HT1080 (cell line): ENCODE measurements around the gene CDK11B. TPM values are rescaled to one million over a fixed set of nuclear protein-coding genes. Genes with fewer than 3 reads are reported as not detected.
"Not testable (repeated sequence)": the region's sequence is repeated elsewhere in the genome, so short reads cannot be mapped to it uniquely, and the experiment has no call there.

Source experiments
- DNase-seq: peaks from one replicate; pipeline ENCODE4 v3.0.0-alpha.2; 2015; ENCODE audit warnings: low read depth
- polyA plus RNA-seq, 2 experiments: library from polyadenylated mRNA; depleted of rRNA; stranded (reverse); fragments of >200 nt; gene quantifications; 2 replicates each; pipeline ENCODE4 v1.2.3, GENCODE V29; 2015
- total RNA-seq: library from RNA; depleted of rRNA; stranded (reverse); fragments of >200 nt; shearing (Covaris generic); gene quantifications from 2 replicates; pipeline ENCODE4 v1.2.3, GENCODE V29; 2014; rRNA removed

The CDK11B gene
- 19.3 and 21.9 TPM in 2 replicates for total RNA-seq
- 12.6 and 13.4 TPM in 2 replicates for polyA plus RNA-seq (2015; cell fraction: cytosol; rRNA removed)
- 18.9 and 23.5 TPM in 2 replicates for polyA plus RNA-seq (2015; cell fraction: nucleus; rRNA removed)

DNA sequence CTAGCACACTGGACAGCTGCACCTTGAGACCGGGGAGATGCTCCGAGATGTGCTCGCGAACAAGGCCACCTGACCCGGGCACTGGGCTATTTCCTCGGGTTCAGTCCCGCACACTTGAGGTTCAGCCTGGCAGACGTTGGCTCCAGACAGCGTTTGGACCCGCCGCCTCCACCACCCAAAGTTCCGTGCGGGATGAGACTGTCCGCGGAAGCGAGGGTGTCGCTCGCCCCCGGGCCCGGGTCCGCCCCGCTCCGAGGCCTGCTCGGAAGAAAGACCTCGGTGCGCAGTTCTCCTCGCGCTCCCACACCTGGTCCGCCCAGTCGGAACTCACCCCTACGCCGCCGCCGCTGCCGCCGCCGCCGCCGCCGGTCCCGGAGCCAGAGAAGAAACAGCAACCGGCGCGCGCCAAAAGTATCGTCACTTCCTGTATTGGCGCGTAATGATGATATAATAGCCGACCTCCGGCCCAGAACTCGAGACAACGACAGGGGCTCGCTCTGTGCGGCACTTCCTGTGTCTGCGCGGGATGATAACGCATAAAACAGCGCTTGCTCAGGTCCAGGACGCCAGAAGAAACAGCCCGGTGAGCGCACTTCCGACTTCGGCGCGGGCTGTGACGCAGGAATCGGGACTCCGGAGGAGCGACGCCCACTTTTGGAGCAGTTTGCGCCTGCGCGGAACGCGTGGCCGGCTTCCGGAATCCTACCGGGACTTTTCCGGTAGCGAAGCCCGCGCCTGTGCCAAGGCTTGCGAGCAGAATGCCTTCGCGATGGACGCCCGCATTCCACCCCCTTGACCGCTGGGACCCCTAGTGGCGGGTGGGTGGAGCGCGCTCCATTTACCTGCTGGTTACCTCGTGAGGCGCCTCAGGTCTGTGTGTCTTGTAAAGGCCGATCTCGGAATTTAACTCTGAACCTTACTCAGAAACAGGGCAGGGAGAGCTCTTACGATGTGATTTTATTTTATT is at the start of gene CDK11B:
TSS of gene CDK11B (minus strand) at position 422 of the 967 bp plus-strand sequence. CDS start 1,519 bp downstream, outside the sequence.
- DNase-seq: peak; percentile 97

DNA sequence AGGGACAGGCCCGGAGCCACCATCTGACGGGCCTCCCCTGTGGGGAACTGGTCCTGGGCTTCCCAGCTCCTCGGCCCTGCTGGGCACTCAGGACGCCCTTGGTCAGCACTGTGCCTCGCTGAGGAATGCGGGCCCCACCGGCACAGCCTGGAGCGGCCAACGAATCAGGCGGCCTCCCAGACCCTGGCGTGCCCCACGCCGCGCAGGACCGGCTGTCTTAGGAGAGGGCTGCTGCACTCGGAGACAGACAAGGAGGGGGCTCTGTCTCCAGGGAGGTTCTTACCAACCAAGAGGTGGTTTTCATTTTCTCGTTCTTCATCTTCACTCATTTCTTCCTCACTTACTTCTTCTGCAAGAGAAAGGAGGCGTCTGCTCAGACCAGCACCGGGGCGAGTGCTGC is 49.1 kb upstream of the CDK11B start:
- DNase-seq: not testable (repeated sequence)

DNA sequence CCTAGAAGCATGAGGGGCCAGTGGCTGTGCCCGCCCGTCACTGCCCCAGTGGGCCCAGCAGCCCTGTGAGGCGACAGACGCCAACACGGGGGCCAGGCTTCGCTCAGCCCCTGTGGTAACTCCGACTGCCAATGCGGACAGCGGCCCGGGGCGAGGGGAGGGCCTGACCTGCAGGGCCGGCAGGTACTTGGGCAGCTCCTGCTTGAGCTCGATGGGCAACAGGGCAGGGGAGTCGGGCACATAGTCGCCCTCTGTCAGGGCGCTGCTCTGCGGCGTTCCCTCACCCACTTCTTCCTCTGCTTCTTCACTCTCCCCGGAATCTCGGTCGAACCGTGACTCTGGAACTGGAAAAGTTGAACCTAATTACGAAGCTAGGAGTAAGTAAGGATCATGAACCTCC is 48.4 kb upstream of the CDK11B start:
- DNase-seq: not testable (repeated sequence)

DNA sequence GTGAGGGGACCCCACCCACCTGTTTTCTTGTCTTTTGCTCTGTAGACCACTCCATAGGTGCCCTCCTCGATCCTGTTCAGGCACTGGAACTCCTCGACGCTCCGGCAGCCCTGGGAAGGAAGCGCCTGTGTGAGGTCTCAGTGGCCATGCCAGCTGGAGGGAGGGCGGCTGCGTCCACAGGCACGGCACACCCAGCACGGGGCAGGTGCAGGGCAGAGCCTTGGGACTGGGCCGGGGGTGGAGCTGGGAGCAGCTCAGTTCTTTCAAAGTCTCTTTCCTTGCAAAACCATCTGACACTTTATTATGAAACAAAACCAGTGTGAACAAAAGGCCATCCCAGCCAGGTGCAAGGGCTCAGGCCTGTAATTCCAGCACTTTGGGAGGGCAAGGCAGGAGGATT is 46.8 kb upstream of the CDK11B start:
- not testable (repeated sequence) for DNase-seq

DNA sequence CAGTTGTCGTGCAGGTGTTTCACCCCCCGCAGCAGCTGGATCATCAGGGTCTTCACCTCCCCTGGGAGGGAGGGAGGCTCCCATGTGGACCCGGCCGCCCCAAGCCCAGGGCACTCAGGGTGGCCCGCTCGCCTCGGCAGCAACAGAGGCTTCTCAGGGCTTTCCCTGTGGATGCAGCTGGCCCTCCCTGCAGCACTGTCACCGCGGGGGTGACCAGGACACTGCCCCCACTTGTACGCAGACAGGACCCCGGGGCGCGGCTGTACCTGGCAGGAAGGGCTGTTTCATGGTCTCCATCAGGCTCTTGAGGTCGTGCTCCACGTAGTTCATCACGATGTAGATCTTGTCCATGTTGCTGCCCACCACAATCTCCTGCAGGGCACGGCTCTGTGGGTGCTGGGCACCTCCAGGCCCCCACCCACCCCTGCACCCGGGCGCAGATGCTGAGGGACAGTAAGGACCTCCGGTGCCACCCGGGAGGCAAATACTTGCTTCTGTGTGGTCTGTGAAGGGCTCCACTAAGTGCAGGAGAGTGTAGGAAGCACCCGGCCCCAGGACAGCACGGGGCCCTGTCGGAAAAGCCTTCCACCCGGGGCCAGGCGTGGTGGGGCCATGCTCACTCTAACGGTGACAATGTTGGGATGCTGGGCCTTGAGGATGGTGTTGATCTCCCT is 45.6 kb upstream of the CDK11B start:
- DNase-seq: not testable (repeated sequence)

DNA sequence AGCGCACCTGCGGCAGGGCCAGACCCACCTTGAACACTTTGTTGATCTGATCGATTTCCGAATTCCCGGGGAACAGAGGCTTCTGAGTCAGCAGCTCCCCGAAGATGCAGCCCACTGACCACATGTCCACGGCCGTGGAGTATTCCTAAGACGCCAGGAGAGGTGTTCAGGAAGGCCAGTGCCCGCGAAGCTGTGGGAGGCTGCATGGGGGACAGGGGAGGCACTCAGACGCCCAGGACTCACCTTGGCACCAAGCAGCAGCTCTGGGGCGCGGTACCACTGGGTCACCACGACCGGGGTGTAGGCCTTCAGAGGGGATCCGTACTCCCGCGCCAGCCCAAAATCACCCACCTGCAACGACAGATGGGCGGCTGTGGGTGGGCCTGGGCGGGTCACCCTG is 45.0 kb upstream of the CDK11B start:
- DNase-seq: no peak

DNA sequence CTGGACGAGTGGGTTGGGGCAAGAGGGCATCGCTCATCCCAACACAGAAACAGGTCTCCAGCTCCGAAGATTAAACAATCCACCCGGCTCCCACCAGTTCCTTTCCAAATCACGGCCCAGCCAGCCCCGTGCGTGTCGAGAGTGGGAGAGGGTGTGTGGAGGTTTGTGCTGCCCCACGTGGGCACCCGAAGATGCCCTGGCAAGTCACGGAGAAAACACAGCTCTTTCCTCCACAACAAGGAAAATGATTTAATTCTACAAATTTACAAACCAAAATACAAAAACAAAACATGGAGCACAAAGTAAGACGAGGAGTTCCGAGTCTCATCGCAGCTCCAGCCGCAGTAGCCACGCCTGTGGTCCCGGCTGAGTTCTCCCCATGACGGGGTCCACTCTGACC is 43.7 kb upstream of the CDK11B start:
- not testable (repeated sequence) for DNase-seq

DNA sequence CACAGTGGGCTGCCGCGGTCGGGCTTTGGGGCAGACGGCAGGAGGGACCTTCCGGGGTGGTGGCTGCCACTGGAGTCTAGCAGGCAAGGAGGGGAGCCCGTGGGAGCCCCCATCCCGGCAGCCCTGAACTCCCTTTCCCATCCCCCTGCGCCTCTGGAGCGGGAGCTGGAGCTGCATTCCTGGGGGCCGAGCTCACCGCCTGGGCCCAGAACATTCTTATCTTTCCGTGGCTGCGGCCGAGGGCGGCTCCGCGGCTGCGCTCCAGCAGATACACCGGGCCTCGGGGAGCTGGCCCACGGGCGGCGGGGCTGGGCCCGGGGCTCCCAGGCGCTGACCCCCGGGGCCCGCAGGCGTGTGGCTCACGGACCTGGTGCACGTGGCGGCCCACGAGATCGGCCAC is 41.8 kb upstream of the CDK11B start:
- DNase-seq: not testable (repeated sequence)

DNA sequence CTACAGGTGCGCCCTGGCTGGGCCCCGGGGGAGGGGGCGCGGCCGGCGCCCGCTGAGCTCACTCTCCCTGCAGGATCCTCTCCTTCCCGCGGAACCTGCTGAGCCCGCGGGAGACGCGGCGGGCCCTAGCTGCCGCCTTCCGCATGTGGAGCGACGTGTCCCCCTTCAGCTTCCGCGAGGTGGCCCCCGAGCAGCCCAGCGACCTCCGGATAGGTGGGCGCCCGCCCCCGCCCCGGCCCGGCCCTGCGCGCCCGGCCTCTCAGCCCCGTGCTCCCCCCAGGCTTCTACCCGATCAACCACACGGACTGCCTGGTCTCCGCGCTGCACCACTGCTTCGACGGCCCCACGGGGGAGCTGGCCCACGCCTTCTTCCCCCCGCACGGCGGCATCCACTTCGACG is 41.3 kb upstream of the CDK11B start:
- not testable (repeated sequence) for DNase-seq

DNA sequence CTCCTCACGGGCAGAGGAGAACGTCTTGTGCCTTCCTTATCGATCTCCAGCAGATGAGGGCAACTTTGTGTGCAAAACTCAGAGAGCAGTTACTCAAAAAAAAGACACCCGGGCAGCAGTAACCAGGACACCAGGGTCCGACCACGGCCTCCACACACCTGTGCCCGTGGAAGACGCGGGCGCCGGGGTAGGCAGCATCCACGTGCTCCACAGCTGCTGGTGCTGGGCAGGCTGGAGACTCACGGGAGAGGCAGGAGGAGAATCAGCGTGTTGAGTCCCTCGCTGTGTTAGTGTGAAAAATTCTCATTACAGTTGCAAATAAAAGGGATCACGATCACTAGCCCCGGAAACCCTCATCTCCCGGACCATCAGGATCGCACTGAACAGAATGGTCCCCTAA is 40.3 kb upstream of the CDK11B start:
- not testable (repeated sequence) for DNase-seq

DNA sequence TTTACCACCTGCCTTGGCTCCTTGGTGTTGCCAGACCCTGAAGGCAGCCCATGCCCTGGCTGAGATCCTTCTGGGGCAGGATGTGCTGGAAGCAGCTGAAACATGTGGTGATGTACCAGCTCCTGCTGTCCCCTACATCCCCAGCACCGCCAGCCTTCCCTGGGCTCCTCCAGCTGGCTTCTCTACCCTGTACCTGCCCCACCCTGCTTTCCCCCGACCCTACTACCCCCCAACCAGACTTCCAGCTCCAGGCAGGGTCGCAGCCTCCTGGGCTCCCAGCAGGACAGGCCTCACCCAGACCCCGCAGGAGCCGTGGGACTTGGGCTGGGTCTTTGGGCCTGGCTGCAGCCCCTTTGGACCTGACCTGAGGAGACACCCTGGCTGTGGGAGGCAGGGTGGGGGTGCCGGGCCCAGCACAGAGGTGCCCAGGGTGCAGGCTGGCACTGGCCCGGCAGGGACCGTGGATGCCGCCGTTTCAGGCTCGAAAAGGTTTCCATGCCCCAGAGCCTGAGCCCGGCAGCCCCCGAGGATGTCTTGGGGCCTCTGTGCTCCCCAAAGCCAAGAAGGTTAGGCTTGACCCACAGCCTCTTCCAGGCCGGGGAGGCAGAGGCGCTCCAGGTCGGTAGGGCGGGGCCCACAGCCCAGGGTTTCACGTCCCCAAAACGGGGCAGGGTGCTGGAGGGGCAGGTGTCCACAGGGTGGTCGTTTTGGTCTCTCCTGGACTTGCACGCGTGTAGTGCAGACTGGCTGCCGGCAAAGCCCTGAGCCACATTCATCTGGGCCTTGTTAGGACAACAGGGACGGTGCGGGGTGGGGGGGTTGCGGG is 38.8 kb upstream of the CDK11B start:
- not testable (repeated sequence) for DNase-seq

DNA sequence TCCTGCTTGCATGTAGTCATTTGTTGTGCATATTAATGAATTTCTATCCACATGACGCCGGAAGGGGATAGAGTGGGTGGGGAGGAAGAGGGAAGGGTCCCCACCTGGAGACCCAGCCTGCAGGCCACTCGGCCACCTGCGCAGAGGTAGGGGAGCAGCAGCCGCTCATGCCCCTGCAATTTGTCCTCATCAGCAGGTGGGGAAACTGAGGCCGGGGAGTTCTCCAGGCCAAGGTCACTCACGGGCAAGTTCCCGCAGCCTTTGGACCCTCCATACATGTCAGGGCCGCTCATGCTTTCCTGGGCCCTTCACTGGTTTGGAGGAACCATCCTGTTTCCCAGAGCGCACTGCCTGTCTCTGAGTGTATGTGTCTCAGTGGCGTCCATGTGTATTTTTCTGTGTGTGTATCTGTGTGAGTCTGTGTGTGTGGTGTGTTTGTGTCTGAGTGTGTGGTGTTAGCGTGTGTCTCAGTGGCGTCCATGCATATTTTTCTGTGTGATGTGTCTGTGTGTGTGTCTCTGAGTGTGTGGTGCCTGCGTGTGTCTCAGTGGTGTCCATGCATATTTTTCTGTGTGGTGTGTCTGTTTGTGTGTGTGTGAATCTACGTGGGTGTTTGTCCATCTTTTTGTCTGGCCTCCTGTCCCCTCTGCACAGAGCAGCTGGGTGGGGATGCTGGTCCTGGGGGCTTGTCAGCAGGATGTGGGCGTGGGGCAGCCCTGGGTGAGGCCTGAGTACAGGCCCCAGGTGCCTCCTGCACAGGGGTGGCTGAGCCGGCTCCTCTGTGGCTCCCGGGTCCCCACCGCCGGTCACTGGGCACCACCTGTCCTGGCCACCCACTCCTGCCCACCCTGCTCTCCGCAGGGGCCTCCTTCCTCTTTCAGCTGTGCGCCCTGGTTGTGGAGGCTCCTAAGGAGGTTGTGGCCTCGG is 37.9 kb upstream of the CDK11B start:
- not testable (repeated sequence) for DNase-seq

DNA sequence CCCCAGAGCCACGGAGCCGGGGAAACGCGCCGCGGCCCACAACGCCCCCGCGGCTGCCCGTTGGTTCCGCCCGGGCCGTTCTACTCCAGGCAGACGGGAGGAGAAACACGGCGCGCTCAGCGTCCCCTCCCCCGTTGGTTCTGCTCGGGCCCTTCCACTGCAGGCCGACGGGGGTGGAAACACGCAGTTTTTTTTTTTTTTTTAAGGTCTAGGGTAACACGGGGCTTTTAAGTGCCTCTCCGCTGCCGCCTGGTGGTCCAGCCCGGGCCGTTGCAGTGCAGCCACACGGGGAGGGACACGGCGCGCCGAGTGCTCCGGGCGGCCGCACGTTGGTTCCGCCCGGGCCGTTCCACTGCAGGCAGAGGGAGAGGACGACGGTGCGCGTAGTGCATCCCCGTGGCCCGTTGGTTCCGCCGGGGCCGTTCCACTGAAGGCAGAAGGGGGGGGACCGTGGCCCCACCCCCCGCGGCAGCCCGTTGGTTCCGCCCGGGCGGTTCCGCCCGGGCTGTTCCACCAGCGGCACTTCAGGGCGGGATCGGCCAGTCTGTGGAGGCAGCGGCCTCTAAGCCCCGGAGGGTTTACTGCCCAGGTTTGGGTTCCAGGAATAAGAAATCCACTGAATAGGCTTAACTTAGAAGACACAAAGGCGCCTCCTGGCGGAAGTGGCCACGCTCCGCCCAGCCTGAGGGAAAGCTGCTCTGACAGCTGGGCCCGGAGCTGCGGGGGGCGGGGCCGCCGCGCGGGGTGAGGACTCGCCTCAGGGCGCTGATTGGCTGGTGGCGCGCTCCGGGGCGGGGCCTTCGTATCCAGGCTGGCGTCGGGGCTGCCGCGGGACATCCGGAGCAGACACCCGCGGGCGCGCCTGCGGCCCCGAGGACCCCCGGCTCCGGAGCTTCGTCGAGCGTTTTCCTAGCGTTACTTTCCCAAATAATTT is 34.2 kb upstream of the CDK11B start, which contains the start of gene SLC35E2B:
TSS of gene SLC35E2B (minus strand) at position 82 of the 934 bp plus-strand sequence. CDS start 16,096 bp downstream, outside the sequence.
- peak; percentile 87 for DNase-seq

DNA sequence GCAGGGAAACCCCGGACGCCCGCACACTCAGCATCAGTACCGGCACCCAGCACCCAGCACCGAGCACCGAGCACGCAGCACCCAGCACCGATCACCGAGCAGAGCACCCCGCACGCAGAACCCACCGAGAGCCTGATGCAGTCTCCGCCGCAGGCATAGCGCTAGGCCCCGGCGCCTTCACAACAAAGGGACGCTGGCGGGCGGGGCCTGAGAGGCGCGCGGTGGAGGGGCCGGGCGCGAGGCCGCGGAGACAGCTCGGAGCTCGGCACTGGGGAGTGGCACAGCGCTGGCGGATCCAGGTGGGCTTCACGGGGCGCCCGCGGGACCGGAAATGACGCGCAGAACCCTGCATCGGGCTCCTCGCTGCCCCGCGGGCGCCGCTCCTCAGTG is 33.5 kb upstream of the CDK11B start:
- DNase-seq: peak; percentile 68

DNA sequence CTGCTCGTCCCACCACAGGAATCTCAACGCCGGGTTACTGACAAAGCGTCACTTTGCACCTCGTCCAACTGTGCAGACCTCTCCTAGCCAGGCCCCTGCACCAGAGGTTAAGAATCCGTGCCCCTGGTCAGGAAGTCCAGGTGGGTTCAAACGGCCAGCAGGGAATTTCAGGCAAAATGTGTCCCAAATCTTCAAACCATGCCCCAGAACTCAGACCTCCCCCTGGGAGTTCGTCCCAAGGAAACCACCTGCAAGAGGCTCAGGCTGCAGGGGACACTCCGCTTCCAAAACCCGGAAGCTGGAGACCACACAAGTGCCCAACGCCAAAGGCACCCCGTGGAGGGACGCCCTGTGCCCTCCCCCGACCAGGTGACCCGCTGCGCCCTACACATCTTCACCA is 32.6 kb upstream of the CDK11B start:
- not testable (repeated sequence) for DNase-seq

DNA sequence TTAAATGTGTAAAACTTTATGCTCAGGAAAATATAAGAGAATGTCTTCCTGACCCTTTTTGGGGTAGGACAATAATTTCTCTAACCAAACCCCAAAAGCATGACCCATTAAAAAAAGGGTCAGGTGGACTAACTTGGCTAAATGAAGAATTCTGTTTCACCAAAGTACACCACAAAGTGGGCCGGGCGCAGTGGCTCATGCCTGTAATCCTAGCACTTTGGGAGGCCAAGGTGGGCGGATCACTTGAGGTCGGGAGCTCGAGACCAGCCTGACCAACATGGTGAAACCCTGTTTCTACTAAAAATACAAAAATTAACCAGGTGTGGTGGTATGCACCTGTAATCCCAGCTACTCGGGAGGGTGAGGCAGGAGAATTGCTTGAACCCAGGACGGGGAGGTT is 30.7 kb upstream of the CDK11B start:
- DNase-seq: not testable (repeated sequence)

DNA sequence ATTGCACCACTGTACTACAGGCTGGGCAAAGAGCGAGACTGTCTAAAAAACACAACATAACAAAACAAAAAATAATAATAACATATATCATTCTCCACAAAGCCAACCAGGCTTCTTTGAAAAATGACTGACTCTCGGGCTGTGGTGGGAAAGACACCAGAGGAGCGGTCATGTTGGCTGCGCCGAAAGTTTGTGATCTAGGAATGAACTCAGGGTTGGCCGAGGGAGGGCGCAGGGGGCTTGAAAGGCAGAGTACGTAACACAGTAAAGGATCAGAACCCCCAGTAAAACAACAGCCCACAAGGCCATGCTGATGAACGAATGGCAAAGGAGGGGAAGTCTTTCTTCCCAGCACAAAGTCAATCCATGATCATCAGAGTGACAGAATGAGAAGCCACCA is 29.0 kb upstream of the CDK11B start:
- DNase-seq: no peak

DNA sequence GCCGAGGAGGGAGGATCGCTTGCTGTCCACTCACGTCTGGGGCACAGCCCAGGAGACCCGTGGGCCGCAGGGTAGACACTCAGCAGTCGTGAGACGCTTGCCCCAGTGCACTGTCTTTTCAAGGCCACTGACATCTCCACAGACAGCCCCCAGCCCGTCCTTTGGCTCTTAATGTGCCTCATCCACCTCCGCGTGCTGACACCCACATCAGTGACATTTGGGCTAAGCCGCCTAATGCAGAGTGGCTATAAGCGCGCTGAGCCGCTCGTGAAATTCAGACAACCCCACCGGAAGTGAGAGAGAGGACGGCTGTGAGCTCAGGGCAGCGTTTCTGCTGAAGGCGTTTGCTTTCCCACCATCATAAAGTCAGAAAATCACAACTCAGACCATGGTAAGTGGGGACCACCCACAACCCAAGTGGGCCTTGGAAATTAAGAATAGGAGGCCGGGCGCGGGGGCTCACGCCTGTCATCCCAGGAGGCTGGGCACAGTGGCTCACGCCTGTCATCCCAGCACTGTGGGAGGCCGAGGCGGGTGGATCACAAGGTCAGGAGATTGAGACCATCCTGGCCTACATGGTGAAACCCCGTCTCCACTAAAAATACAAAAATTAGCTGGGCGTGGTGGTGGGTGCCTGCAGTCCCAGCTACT is 25.4 kb upstream of the CDK11B start:
- no peak for DNase-seq
